Effector memory CD4-positive, alpha-beta T cell (primary cell): Measurements from ENCODE around the gene SMG5.

Experiments
- DNase-seq, 3 donors: peaks; one replicate each; pipeline ENCODE4 v3.0.0-alpha.2; 2020
- H3K27ac ChIP-seq: 2 replicates; pipeline ENCODE4 v1.7.0; 2013; ENCODE audit warnings: mild to moderate bottlenecking, low read length, moderate library complexity; ENCODE audit not compliant: insufficient read depth, poor library complexity, severe bottlenecking
- H3K27me3 ChIP-seq: replicated peaks from 2 replicates; pipeline ENCODE4 v1.7.0; 2013; ENCODE audit warnings: mild to moderate bottlenecking, low read length; ENCODE audit not compliant: insufficient read depth, control insufficient read depth, poor library complexity, severe bottlenecking
- H3K36me3 ChIP-seq: 2 replicates; pipeline ENCODE4 v1.7.0; 2013; ENCODE audit warnings: mild to moderate bottlenecking, low read length, moderate library complexity; ENCODE audit not compliant: control insufficient read depth, insufficient read depth
- H3K4me1 ChIP-seq: 2 replicates; pipeline ENCODE4 v1.7.0; 2013; ENCODE audit warnings: low read length, mild to moderate bottlenecking; ENCODE audit not compliant: control insufficient read depth, insufficient read depth, poor library complexity, severe bottlenecking
- H3K4me3 ChIP-seq: 2 replicates; pipeline ENCODE4 v1.7.0; 2013; ENCODE audit warnings: low read length, low read depth, mild to moderate bottlenecking; ENCODE audit not compliant: insufficient read depth, poor library complexity, severe bottlenecking
- H3K9me3 ChIP-seq: 2 replicates; pipeline ENCODE4 v1.7.0; 2013; ENCODE audit warnings: mild to moderate bottlenecking, low read length, moderate library complexity; ENCODE audit not compliant: control insufficient read depth

SMG5 gene

GRCh38 chr1:156281693-156282478 is 739 bp downstream of the SMG5 start:
- DNase-seq: no peak
- H3K27ac ChIP-seq: peak overlapping the region; percentile 81
- no peaks in the 10 kb centered on the region for H3K9me3 ChIP-seq
- H3K27me3 ChIP-seq: no peaks in the 10 kb centered on the region
- H3K36me3 ChIP-seq: peaks cover 23% of the 10 kb centered on the region
- H3K4me1 ChIP-seq: peaks cover 18% of the 10 kb centered on the region
- H3K4me3 ChIP-seq: peak overlapping the region; percentile 88

DNA sequence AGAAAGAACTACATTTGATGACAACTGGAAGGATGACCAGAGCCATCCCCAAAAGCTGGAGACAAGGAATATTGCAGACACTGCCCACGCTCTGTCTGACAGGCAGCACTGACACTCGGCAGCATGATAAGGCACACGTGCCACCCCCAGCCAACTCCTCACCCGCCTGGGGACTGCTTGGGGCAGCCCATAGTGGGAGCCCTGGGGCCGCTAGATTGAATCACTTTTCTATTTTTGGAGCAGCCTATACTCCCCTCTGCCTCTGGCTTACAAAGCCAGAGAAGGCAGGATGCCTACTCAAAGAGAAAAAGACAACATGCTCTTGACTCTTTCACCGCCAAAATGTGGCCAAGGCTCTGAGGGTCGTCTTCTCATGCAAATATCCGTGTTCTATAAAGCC is 1.3 kb downstream of the SMG5 start:
- no peaks in the 10 kb centered on the region for H3K9me3 ChIP-seq
- no peak for DNase-seq
- H3K27me3 ChIP-seq: no peaks in the 10 kb centered on the region
- H3K27ac ChIP-seq: peak overlapping the region; percentile 81
- H3K36me3 ChIP-seq: peaks cover 29% of the 10 kb centered on the region
- peaks cover 18% of the 10 kb centered on the region for H3K4me1 ChIP-seq
- H3K4me3 ChIP-seq: peak overlapping the region; percentile 88

GRCh38 chr1:156279837-156280236 is 2.8 kb downstream of the SMG5 start:
- Histone ChIP-seq H3K4me1 (peaks cover 18% of the 10 kb centered on the region), H3K27ac (no peak overlapping the region), H3K4me3 (no peak overlapping the region), H3K9me3 (no peaks in the 10 kb centered on the region), H3K36me3 (peaks cover 34% of the 10 kb centered on the region), H3K27me3 (no peaks in the 10 kb centered on the region)
- DNase-seq: no peak

GRCh38 chr1:156276966-156277381 is 5.7 kb downstream of the SMG5 start:
- peaks cover 63% of the 10 kb centered on the region for H3K36me3 ChIP-seq
- no peaks in the 10 kb centered on the region for H3K27me3 ChIP-seq
- peaks cover 11% of the 10 kb centered on the region for H3K4me1 ChIP-seq
- H3K4me3 ChIP-seq: no peak overlapping the region
- H3K27ac ChIP-seq: no peak overlapping the region
- H3K9me3 ChIP-seq: no peaks in the 10 kb centered on the region
- no peak for DNase-seq

DNA sequence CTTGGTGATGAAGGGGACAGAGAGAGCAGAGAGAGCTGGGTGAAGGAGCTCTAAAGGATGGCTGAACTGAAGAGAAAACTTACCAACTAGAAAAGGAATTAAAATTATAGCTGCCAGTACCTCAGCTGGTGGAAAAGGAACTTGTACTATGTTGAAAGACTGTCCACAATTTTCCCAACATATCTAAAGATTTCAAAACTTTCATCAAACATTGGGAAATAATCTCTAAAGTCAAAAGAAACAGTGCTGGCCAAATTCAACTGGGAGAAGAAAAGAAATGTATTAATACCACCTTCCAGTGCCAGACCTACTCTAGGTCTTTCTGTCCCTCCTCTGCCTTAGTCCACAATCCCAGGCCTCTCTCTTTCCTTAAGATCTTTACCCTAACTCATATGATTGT is 6.1 kb downstream of the SMG5 start:
- no peak overlapping the region for H3K27ac ChIP-seq

GRCh38 chr1:156270314-156270713 is 12.3 kb downstream of the SMG5 start:
- DNase-seq: no peak
- Histone ChIP-seq H3K36me3 (peaks cover 83% of the 10 kb centered on the region), H3K9me3 (no peaks in the 10 kb centered on the region), H3K27me3 (no peaks in the 10 kb centered on the region), H3K4me1 (no peaks in the 10 kb centered on the region), H3K4me3 (no peak overlapping the region), H3K27ac (no peak overlapping the region)

More for the DNA sequence above, 6.1 kb downstream of the SMG5 start:
- no peak overlapping the region for H3K4me3 ChIP-seq
- H3K9me3 ChIP-seq: no peaks in the 10 kb centered on the region
- H3K27me3 ChIP-seq: no peaks in the 10 kb centered on the region
- peaks cover 7% of the 10 kb centered on the region for H3K4me1 ChIP-seq
- no peak for DNase-seq
- peaks cover 63% of the 10 kb centered on the region for H3K36me3 ChIP-seq

DNA sequence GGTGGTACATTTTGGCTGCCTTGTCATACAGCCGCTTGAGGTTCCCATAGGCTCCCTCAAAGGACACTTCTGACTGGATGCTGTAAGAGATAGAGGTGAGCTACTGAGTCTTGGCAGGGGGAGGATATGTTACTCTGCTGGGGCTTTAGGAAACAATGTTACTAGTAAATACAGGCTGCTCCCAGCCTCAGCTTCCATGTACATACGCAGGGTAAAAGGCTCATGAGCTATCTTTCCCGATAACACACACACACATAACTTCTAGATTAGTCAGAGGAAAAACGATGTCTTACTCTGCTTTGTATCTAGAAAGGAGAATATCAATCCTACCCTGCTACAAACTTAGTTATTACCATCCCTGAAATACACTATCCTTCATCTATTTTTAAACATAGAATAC is 14.3 kb downstream of the SMG5 start:
- Histone ChIP-seq H3K4me1 (no peaks in the 10 kb centered on the region), H3K27ac (no peak overlapping the region), H3K36me3 (peaks cover 76% of the 10 kb centered on the region), H3K27me3 (no peaks in the 10 kb centered on the region), H3K4me3 (no peak overlapping the region), H3K9me3 (no peaks in the 10 kb centered on the region)
- DNase-seq: no peak

DNA sequence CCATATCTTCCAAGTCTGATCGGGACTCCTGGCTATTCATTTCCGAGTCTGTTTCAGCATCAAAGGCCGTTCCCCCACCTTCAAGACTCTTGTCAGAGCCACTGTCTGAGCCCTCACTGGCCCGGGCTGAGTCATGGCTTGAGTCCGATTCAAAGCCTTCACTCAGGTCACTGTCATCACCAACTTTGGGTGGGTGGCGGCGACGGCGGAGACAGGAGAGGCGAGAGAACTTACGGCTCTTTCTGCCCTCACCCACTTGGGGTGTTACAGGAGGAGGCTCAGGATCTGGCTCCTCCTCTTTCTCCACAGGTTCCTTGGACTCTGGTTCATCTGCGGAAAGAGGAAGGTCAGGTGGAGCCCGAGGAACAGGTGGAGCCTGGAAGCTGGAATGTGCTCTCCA is 16.6 kb downstream of the SMG5 start:
- H3K27ac ChIP-seq: no peak overlapping the region
- DNase-seq: no peak
- peaks cover 73% of the 10 kb centered on the region for H3K36me3 ChIP-seq
- H3K4me1 ChIP-seq: no peaks in the 10 kb centered on the region
- H3K27me3 ChIP-seq: no peaks in the 10 kb centered on the region
- no peaks in the 10 kb centered on the region for H3K9me3 ChIP-seq
- H3K4me3 ChIP-seq: no peak overlapping the region

DNA sequence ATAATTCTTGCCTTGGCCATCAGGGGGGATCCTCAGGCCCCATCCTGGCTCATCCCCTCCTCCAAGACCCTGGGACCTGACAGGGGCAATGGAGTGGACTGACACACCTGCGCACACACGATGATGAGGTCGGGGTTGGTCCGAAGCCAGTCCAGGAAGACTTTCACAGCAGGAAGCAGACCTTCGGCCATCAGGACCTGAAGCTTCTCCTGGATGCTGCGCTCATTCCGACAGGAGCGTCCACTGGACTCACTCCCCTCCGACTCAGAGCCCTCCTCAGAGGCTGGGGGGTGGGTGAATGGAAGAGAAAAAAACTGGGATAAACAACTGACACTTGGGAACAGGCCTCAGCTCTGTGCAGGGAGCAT is 19.4 kb downstream of the SMG5 start:
- H3K4me3 ChIP-seq: no peak overlapping the region
- no peaks in the 10 kb centered on the region for H3K9me3 ChIP-seq
- no peaks in the 10 kb centered on the region for H3K4me1 ChIP-seq
- H3K27ac ChIP-seq: no peak overlapping the region
- no peak for DNase-seq
- H3K36me3 ChIP-seq: peaks cover 81% of the 10 kb centered on the region
- H3K27me3 ChIP-seq: no peaks in the 10 kb centered on the region

GRCh38 chr1:156262461-156263287 is 20.0 kb downstream of the SMG5 start:
- no peak overlapping the region for H3K4me3 ChIP-seq
- DNase-seq: no peak

More at GRCh38 chr1:156262461-156263287, 20.0 kb downstream of the SMG5 start:
- Histone ChIP-seq H3K36me3 (peaks cover 81% of the 10 kb centered on the region), H3K27me3 (no peaks in the 10 kb centered on the region), H3K4me1 (no peaks in the 10 kb centered on the region), H3K27ac (no peak overlapping the region), H3K9me3 (no peaks in the 10 kb centered on the region)
